ENCODE results near the gene RPGR. TPM values are rescaled to one million over a fixed set of nuclear protein-coding genes. Genes with fewer than 3 reads are reported as not detected.

Gene RPGR
- polyA plus RNA-seq, 1 donor from 2014 or later = 3.7 TPM

GRCh38 chrX:38342853-38343778 is 15.8 kb upstream of the RPGR start:
- no peaks in the 10 kb centered on the region for H3K4me1 Mint-ChIP-seq
- H3K4me3 Mint-ChIP-seq = no peak overlapping the region
- H3K36me3 Mint-ChIP-seq = no peaks in the 10 kb centered on the region
- H3K27ac Mint-ChIP-seq = no peak overlapping the region
- H3K9me3 Mint-ChIP-seq = no peaks in the 10 kb centered on the region
- H3K27me3 Mint-ChIP-seq = peaks cover 8% of the 10 kb centered on the region

- Mint-ChIP-seq H3K9me3 (no peaks in the 10 kb centered on the region), H3K4me3 (no peak overlapping the region), H3K27me3 (peaks cover 8% of the 10 kb centered on the region), H3K36me3 (no peaks in the 10 kb centered on the region), H3K4me1 (peaks cover 4 to 5% (median 4%) of the 10 kb centered on the region in 3 donors), H3K27ac (no peak overlapping the region)
Observed at GRCh38 chrX:38341442-38341841, 14.1 kb upstream of the RPGR start.

GRCh38 chrX:38336538-38337240 is 9.4 kb upstream of the RPGR start:
- peaks cover 4% of the 10 kb centered on the region for H3K27me3 Mint-ChIP-seq
- no peaks in the 10 kb centered on the region for H3K36me3 Mint-ChIP-seq

GRCh38 chrX:38335382-38335781 is 8.1 kb upstream of the RPGR start:
- peaks cover 4% of the 10 kb centered on the region for H3K27me3 Mint-ChIP-seq
- peaks cover 4 to 5% (median 4%) of the 10 kb centered on the region in 3 donors for H3K4me1 Mint-ChIP-seq
- no peaks in the 10 kb centered on the region for H3K9me3 Mint-ChIP-seq
- H3K4me3 Mint-ChIP-seq = no peak overlapping the region
- no peak overlapping the region for H3K27ac Mint-ChIP-seq
- no peaks in the 10 kb centered on the region for H3K36me3 Mint-ChIP-seq

More at GRCh38 chrX:38336538-38337240, 9.4 kb upstream of the RPGR start:
- H3K27ac Mint-ChIP-seq = peak overlapping the region in 1 of 3 donors; percentile 32
- H3K4me1 Mint-ChIP-seq = peaks cover 4 to 5% (median 4%) of the 10 kb centered on the region in 3 donors
- H3K4me3 Mint-ChIP-seq = no peak overlapping the region
- H3K9me3 Mint-ChIP-seq = no peaks in the 10 kb centered on the region

- no peak overlapping the region for H3K4me3 Mint-ChIP-seq
- peaks cover 4 to 12% (median 6%) of the 10 kb centered on the region in 3 donors for H3K4me1 Mint-ChIP-seq
- no peak overlapping the region for H3K27ac Mint-ChIP-seq
- no peaks in the 10 kb centered on the region for H3K36me3 Mint-ChIP-seq
- peaks cover 6% of the 10 kb centered on the region for H3K27me3 Mint-ChIP-seq
- no peaks in the 10 kb centered on the region for H3K9me3 Mint-ChIP-seq
Observed at GRCh38 chrX:38332505-38332904, 5.2 kb upstream of the RPGR start.

- no peaks in the 10 kb centered on the region for H3K36me3 Mint-ChIP-seq
- peak overlapping the region; percentile 97 to 98 (median 98) for H3K27ac Mint-ChIP-seq
- peak overlapping the region; percentile 90 to 97 (median 96) for H3K4me3 Mint-ChIP-seq
- H3K9me3 Mint-ChIP-seq = no peaks in the 10 kb centered on the region
- H3K4me1 Mint-ChIP-seq = peaks cover 4 to 12% (median 9%) of the 10 kb centered on the region in 3 donors
- H3K27me3 Mint-ChIP-seq = peaks cover 2% of the 10 kb centered on the region
Observed at GRCh38 chrX:38327775-38328081, 419 bp upstream of the RPGR start.

GRCh38 chrX:38326086-38326485 is 1.2 kb downstream of the RPGR start:
- Mint-ChIP-seq H3K36me3 (no peaks in the 10 kb centered on the region), H3K27me3 (peaks cover 2% of the 10 kb centered on the region), H3K9me3 (no peaks in the 10 kb centered on the region), H3K4me3 (peak overlapping the region; percentile 90 to 97 (median 96)), H3K27ac (peak overlapping the region; percentile 97 to 98 (median 98)), H3K4me1 (peaks cover 4 to 12% (median 9%) of the 10 kb centered on the region in 3 donors)

- Mint-ChIP-seq H3K9me3 (no peaks in the 10 kb centered on the region), H3K27me3 (no peaks in the 10 kb centered on the region), H3K27ac (no peak overlapping the region), H3K4me1 (peaks cover 0 to 5% (median 4%) of the 10 kb centered on the region in 3 donors), H3K4me3 (no peak overlapping the region), H3K36me3 (peaks cover 3% of the 10 kb centered on the region)
Observed at GRCh38 chrX:38320819-38321218, 6.5 kb downstream of the RPGR start.

- Mint-ChIP-seq H3K4me1 (no peaks in the 10 kb centered on the region), H3K4me3 (no peak overlapping the region), H3K27ac (no peak overlapping the region), H3K9me3 (peaks cover 0 to 2% (median 0%) of the 10 kb centered on the region in 3 donors), H3K36me3 (peaks cover 7% of the 10 kb centered on the region), H3K27me3 (no peaks in the 10 kb centered on the region)
Observed at GRCh38 chrX:38318606-38319005, 8.7 kb downstream of the RPGR start.

GRCh38 chrX:38318196-38318595 is 9.1 kb downstream of the RPGR start:
- Mint-ChIP-seq H3K9me3 (peaks cover 0 to 2% (median 0%) of the 10 kb centered on the region in 3 donors), H3K27me3 (no peaks in the 10 kb centered on the region), H3K4me1 (no peaks in the 10 kb centered on the region), H3K4me3 (no peak overlapping the region), H3K27ac (no peak overlapping the region), H3K36me3 (peaks cover 7% of the 10 kb centered on the region)

- Mint-ChIP-seq H3K27me3 (no peaks in the 10 kb centered on the region), H3K4me3 (no peak overlapping the region), H3K27ac (no peak overlapping the region), H3K9me3 (peaks cover 0 to 2% (median 0%) of the 10 kb centered on the region in 3 donors), H3K4me1 (no peaks in the 10 kb centered on the region), H3K36me3 (peaks cover 7% of the 10 kb centered on the region)
Observed at GRCh38 chrX:38315186-38315585, 12.1 kb downstream of the RPGR start.

- no peaks in the 10 kb centered on the region for H3K4me1 Mint-ChIP-seq
Observed at GRCh38 chrX:38313190-38313589, 14.1 kb downstream of the RPGR start.

GRCh38 chrX:38312436-38312835 is 14.9 kb downstream of the RPGR start:
- H3K4me3 Mint-ChIP-seq = no peak overlapping the region
- H3K4me1 Mint-ChIP-seq = no peaks in the 10 kb centered on the region
- H3K9me3 Mint-ChIP-seq = peaks cover 0 to 2% (median 0%) of the 10 kb centered on the region in 3 donors
- H3K27me3 Mint-ChIP-seq = no peaks in the 10 kb centered on the region
- H3K27ac Mint-ChIP-seq = no peak overlapping the region
- H3K36me3 Mint-ChIP-seq = peaks cover 7% of the 10 kb centered on the region

More at GRCh38 chrX:38313190-38313589, 14.1 kb downstream of the RPGR start:
- Mint-ChIP-seq H3K4me3 (no peak overlapping the region), H3K27me3 (no peaks in the 10 kb centered on the region), H3K36me3 (peaks cover 7% of the 10 kb centered on the region), H3K27ac (no peak overlapping the region), H3K9me3 (peaks cover 0 to 2% (median 0%) of the 10 kb centered on the region in 3 donors)

GRCh38 chrX:38311743-38312142 is 15.6 kb downstream of the RPGR start:
- Mint-ChIP-seq H3K27me3 (no peaks in the 10 kb centered on the region), H3K4me1 (no peaks in the 10 kb centered on the region), H3K27ac (no peak overlapping the region), H3K36me3 (peaks cover 7% of the 10 kb centered on the region), H3K9me3 (peaks cover 0 to 2% (median 0%) of the 10 kb centered on the region in 3 donors), H3K4me3 (no peak overlapping the region)

- Mint-ChIP-seq H3K4me3 (no peak overlapping the region), H3K27ac (no peak overlapping the region), H3K36me3 (peaks cover 5% of the 10 kb centered on the region), H3K4me1 (no peaks in the 10 kb centered on the region), H3K9me3 (no peaks in the 10 kb centered on the region), H3K27me3 (no peaks in the 10 kb centered on the region)
Observed at GRCh38 chrX:38305971-38306370, 21.3 kb downstream of the RPGR start.

All from IgD-negative memory B cell (primary cell).